ENCODE results near the gene IRS2. TPM values are rescaled to one million over a fixed set of nuclear protein-coding genes. Genes with fewer than 3 reads are reported as not detected.

IRS2 gene
- total RNA-seq, 1 donor from 2014 or later: 11.8 TPM

- Mint-ChIP-seq H3K4me1 (no peaks in the 10 kb centered on the region), H3K27ac (no peak overlapping the region), H3K36me3 (no peaks in the 10 kb centered on the region), H3K9me3 (no peaks in the 10 kb centered on the region), H3K4me3 (no peak overlapping the region), H3K27me3 (ENCODE audit: low read depth) (no peaks in the 10 kb centered on the region)
- DNase-seq (ENCODE audit: low spot score in 2 of 2, unreplicated experiment in 2 of 2): no peak
- no peak for TF ChIP-seq CTCF (IDR thresholded peaks at IDR 0.05; ENCODE audit: unreplicated experiment)
Measured at GRCh38 chr13:109722068-109722467, 64.3 kb downstream of the IRS2 start.

DNA sequence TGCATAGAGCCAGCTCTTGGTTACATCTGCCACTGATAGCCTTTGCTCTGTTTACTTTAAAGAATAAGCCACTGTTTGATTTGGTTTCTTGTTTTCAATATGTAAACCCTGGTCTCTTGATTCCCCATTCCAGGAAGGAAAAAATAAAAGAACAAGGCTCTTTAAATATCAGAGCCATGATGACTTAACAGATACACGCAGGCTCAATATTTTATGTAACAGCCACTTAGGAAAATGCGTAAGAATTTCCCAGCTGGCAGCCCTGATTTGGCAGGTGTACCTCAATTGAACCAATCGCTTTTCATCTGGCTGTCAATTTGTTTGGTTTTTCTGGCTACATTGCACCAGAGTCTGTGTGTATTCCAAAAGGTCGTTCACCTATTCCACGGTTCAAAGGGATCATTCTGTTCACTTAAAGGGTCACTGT, 65.6 kb downstream of the IRS2 start:
- no peak for DNase-seq (ENCODE audit: low spot score in 2 of 2, unreplicated experiment in 2 of 2)
- no peak for TF ChIP-seq CTCF (IDR thresholded peaks at IDR 0.05; ENCODE audit: unreplicated experiment)
- no peaks in the 10 kb centered on the region for H3K4me1 Mint-ChIP-seq
- no peak overlapping the region for H3K27ac Mint-ChIP-seq
- H3K9me3 Mint-ChIP-seq: no peaks in the 10 kb centered on the region
- no peak overlapping the region for H3K4me3 Mint-ChIP-seq
- H3K36me3 Mint-ChIP-seq: no peaks in the 10 kb centered on the region
- no peaks in the 10 kb centered on the region for H3K27me3 Mint-ChIP-seq (ENCODE audit: low read depth)

DNA sequence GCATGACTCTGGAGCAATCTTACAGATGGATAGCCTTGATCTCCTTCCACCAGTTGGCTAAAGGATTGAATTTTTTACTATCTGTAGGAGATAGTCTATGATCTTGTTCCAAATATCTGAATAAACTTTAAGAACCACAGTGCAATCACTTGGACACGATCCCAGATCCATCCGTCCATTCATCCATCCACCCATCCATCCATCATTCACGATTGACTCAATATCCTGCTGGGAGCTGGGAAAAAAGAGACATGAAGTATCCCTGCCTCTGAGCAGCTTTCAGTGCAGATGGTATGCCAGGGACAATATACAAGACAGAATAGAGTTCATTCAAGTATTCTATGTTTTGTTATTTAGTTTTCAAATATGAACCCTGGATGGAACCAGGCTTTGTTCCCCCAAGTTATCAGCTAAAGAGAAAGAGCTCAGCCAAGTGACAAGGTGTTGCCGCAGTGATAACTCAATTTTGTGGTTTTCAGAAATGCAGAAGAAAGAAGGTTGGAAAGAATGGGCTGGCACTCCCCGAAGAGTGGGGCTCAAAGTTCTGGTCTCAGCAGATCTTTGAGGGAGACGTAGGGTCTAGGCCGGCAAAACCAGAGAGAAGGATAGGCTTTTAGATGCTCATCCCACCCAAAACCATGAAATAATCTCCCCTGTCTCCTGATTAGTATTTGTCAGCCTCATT, 66.3 kb downstream of the IRS2 start:
- H3K4me1 Mint-ChIP-seq: no peaks in the 10 kb centered on the region
- H3K9me3 Mint-ChIP-seq: no peaks in the 10 kb centered on the region
- no peak overlapping the region for H3K27ac Mint-ChIP-seq
- no peaks in the 10 kb centered on the region for H3K36me3 Mint-ChIP-seq
- no peak overlapping the region for H3K4me3 Mint-ChIP-seq
- no peak for DNase-seq (ENCODE audit: low spot score in 2 of 2, unreplicated experiment in 2 of 2)
- no peaks in the 10 kb centered on the region for H3K27me3 Mint-ChIP-seq (ENCODE audit: low read depth)
- TF ChIP-seq CTCF (IDR thresholded peaks at IDR 0.05; ENCODE audit: unreplicated experiment): no peak

- no peak for DNase-seq (ENCODE audit: low spot score in 2 of 2, unreplicated experiment in 2 of 2)
- no peak overlapping the region for H3K27ac Mint-ChIP-seq
- no peak for TF ChIP-seq CTCF (IDR thresholded peaks at IDR 0.05; ENCODE audit: unreplicated experiment)
- no peaks in the 10 kb centered on the region for H3K9me3 Mint-ChIP-seq
- H3K27me3 Mint-ChIP-seq (ENCODE audit: low read depth): no peaks in the 10 kb centered on the region
- H3K4me1 Mint-ChIP-seq: no peaks in the 10 kb centered on the region
- H3K36me3 Mint-ChIP-seq: no peaks in the 10 kb centered on the region
- H3K4me3 Mint-ChIP-seq: no peak overlapping the region
Measured at GRCh38 chr13:109718726-109719125, 67.7 kb downstream of the IRS2 start.

DNA sequence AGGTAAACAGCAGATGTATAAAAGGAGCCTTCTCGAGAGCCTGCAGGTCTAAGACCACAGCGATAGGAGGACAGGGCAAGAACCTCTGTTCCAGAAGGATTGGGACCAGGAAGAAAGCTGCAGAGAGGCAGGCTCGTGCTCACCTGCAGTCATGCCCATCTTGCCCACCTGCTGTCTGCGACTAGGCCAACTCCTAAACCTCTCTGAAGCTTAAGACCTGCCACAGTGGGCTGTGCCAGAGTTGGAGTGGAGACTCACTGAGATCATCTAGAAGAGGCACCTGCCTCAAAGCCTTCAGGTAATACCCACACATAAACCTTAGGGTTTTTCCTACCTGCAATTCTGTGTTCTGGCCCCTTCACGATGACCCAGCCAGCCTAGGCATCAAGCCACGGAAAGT, 68.7 kb downstream of the IRS2 start:
- no peak overlapping the region for H3K27ac Mint-ChIP-seq
- no peaks in the 10 kb centered on the region for H3K4me1 Mint-ChIP-seq
- H3K9me3 Mint-ChIP-seq: no peaks in the 10 kb centered on the region
- no peak for DNase-seq (ENCODE audit: low spot score in 2 of 2, unreplicated experiment in 2 of 2)
- no peak overlapping the region for H3K4me3 Mint-ChIP-seq
- H3K27me3 Mint-ChIP-seq (ENCODE audit: low read depth): no peaks in the 10 kb centered on the region
- no peak for TF ChIP-seq CTCF (IDR thresholded peaks at IDR 0.05; ENCODE audit: unreplicated experiment)
- no peaks in the 10 kb centered on the region for H3K36me3 Mint-ChIP-seq

DNA sequence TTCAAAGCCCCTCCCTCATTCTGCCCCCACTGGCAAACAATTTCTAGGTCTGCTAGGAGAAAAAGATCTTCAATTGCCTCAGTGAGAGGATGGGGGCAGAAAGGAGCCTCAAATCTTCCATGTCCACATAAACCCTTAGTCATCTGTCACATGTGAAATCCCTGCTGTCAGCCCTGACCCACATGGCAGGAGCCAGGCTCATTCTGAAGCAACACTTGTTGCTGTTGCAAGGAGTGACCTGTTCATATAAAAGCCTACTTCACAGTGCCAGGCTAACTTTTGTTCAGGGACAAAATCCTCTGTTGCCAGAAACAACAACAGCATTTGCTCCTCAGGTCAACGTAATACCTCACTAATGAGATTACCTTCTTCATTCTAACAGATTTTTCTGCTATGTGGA, 70.5 kb downstream of the IRS2 start:
- no peak for TF ChIP-seq CTCF (IDR thresholded peaks at IDR 0.05; ENCODE audit: unreplicated experiment)
- no peak overlapping the region for H3K4me3 Mint-ChIP-seq
- H3K4me1 Mint-ChIP-seq: peaks cover 6% of the 10 kb centered on the region
- no peaks in the 10 kb centered on the region for H3K27me3 Mint-ChIP-seq (ENCODE audit: low read depth)
- H3K36me3 Mint-ChIP-seq: no peaks in the 10 kb centered on the region
- no peak for DNase-seq (ENCODE audit: low spot score in 2 of 2, unreplicated experiment in 2 of 2)
- H3K27ac Mint-ChIP-seq: no peak overlapping the region
- H3K9me3 Mint-ChIP-seq: no peaks in the 10 kb centered on the region
